Right atrium auricular region (tissue), 2 donors: ENCODE data around the gene TMEM128. TPM values are rescaled to one million over a fixed set of nuclear protein-coding genes. Genes with fewer than 3 reads are reported as not detected.
"Not testable (repeated sequence)": the region's sequence is repeated elsewhere in the genome, so short reads cannot be mapped to it uniquely, and the experiment has no call there.

Experiments used
- DNase-seq: peaks from one replicate; pipeline ENCODE4 v3.0.0-alpha.2; 2019; ENCODE audit warnings: low spot score
- H3K27ac ChIP-seq, 2 donors: fragments of 200-600 bp; sonication (generic); 1 replicate in 1 of 2; 2 replicates in 1 of 2; pipeline ENCODE4 v1.5.1; 2016 to 2019
- H3K27me3 ChIP-seq, 2 donors: fragments of 200-600 bp; sonication (generic); one replicate each; pipeline versions ENCODE4 v1.5.1 to v1.6.0; 2017 to 2019
- H3K36me3 ChIP-seq: fragments of 200-600 bp; sonication (generic); one replicate; pipeline ENCODE4 v1.5.1; 2016
- H3K4me1 ChIP-seq, 2 donors: fragments of 200-600 bp; sonication (generic); one replicate each; pipeline versions ENCODE4 v1.5.1 to v1.6.0; 2017 to 2019
- H3K4me3 ChIP-seq, 2 donors: fragments of 200-600 bp; sonication (generic); 1 replicate in 1 of 2; 2 replicates in 1 of 2; pipeline ENCODE4 v1.5.1; 2017 to 2019; ENCODE audit warnings: mild to moderate bottlenecking in 1 of 2, moderate library complexity in 1 of 2
- H3K9me3 ChIP-seq, 2 donors: fragments of 200-600 bp; sonication (generic); one replicate each; pipeline ENCODE4 v1.5.1; 2019
- total RNA-seq, 2 donors: library from RNA; depleted of rRNA; stranded (reverse); fragments of >200 nt; gene quantifications; one replicate each; pipeline ENCODE4 v1.1.0, GENCODE V29; 2016
- TF ChIP-seq, protein P1 (sequence below), 2 donors: fragments of 200-600 bp; sonication (generic); IDR thresholded peaks; one replicate each; pipeline ENCODE4 v1.5.1; 2019; ENCODE audit warnings: antibody characterized with exemption in 2 of 2

TMEM128 gene
- total RNA-seq, 2 donors from 2014 or later = 14.5 to 14.9 TPM

DNA sequence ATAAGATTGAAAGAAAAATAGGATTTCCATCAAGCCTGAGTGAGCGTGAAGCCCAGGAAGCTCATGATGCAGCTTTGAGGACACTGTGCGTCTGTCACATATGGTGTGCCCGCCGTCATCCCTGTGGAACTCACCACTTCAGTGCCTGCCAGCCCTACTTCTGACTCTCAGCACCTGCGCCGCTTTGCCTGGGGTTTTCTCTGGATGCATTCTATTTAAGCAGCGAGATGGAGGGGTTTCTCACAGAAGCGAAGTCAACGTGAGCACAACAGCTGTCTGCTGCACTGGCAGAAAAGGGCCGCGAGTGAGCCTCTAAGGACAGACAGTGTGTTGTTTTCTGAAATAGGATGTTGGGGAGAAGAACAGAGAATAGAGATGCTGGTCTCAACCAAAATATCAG, 6.2 kb upstream of the TMEM128 start:
- Histone ChIP-seq H3K36me3 (no peaks in the 10 kb centered on the region), H3K27me3 (no peaks in the 10 kb centered on the region), H3K4me3 (no peak overlapping the region), H3K4me1 (peaks cover 0 to under 1% of the 10 kb centered on the region in 2 donors), H3K9me3 (no peaks in the 10 kb centered on the region), H3K27ac (no peak overlapping the region)
- DNase-seq = no peak
- TF ChIP-seq, protein P1, sequence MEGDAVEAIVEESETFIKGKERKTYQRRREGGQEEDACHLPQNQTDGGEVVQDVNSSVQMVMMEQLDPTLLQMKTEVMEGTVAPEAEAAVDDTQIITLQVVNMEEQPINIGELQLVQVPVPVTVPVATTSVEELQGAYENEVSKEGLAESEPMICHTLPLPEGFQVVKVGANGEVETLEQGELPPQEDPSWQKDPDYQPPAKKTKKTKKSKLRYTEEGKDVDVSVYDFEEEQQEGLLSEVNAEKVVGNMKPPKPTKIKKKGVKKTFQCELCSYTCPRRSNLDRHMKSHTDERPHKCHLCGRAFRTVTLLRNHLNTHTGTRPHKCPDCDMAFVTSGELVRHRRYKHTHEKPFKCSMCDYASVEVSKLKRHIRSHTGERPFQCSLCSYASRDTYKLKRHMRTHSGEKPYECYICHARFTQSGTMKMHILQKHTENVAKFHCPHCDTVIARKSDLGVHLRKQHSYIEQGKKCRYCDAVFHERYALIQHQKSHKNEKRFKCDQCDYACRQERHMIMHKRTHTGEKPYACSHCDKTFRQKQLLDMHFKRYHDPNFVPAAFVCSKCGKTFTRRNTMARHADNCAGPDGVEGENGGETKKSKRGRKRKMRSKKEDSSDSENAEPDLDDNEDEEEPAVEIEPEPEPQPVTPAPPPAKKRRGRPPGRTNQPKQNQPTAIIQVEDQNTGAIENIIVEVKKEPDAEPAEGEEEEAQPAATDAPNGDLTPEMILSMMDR (IDR thresholded peaks at IDR 0.05) = no peak

DNA sequence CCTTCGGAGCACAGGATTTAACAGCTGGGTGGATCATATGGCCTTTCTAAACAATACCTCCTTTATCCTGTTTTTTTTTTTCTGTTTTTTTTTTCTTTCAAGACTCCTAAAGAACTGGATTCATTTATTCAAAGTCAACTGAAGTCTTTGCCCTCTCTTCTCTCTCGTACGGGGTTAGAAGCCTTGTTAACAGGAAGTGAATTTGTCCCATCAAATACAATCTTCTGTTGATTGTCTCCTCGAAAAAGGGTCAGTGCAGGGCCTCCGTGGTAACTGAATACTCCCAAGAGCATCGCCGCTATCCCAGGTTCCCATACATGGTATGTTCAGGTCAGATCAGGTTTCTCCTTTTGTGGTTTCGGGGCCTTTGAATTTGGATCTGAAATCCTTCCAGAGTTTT, 1.8 kb upstream of the TMEM128 start:
- H3K36me3 ChIP-seq = peaks cover 11% of the 10 kb centered on the region
- DNase-seq = no peak
- no peaks in the 10 kb centered on the region for H3K27me3 ChIP-seq
- TF ChIP-seq, protein P1 (IDR thresholded peaks at IDR 0.05) = no peak
- no peak overlapping the region for H3K4me3 ChIP-seq
- H3K9me3 ChIP-seq = no peaks in the 10 kb centered on the region
- no peak overlapping the region for H3K27ac ChIP-seq
- peaks cover 0 to 18% of the 10 kb centered on the region in 2 donors for H3K4me1 ChIP-seq

DNA sequence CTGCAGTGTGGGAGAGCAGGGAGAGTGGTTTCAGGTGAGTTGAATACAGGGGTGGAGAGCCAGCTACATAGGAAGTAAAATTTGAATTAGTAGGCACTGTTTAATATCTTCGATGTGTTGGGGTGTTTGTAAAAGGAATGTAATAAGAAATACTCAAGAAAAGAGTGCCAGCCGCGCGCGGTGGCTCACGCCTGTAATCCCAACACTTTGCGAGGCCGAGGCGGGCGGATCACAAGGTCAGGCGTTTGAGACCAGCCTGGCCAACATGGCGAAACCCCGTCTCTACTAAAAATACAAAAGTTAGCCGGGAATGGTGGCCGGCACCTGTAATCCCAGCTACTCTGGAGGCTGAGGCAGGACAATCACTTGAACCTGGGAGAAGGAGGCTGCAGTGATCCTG, 1.3 kb upstream of the TMEM128 start:
- peaks cover 15% of the 10 kb centered on the region for H3K36me3 ChIP-seq
- peak overlapping the region in 1 of 2 donors; percentile 81 for H3K4me3 ChIP-seq
- H3K27me3 ChIP-seq, H3K27ac ChIP-seq, DNase-seq, H3K9me3 ChIP-seq: not testable (repeated sequence)
- H3K4me1 ChIP-seq = peaks cover 0 to 18% of the 10 kb centered on the region in 2 donors

DNA sequence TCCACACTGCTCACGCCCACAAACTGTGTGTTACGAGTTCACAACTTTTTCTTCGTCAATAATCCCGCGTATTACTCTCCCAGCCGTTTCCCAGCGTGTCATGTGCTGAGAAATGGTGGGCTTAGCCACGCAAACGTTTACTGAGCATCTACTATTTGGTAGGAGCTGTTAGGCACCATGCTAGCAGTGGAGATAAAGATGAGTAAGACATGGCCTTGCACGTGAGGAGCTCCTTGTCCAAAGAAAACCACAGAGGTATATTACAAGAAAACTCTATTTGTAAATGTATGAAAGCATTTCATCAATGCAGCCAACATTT, 821 bp upstream of the TMEM128 start:
- Histone ChIP-seq H3K9me3 (no peaks in the 10 kb centered on the region), H3K4me3 (peak overlapping the region; percentile 81 to 93), H3K27ac (peak overlapping the region; percentile 91), H3K27me3 (no peaks in the 10 kb centered on the region), H3K4me1 (peaks cover 0 to 18% of the 10 kb centered on the region in 2 donors), H3K36me3 (peaks cover 20% of the 10 kb centered on the region)
- no peak for DNase-seq
- TF ChIP-seq, protein P1 (IDR thresholded peaks at IDR 0.05) = no peak

DNA sequence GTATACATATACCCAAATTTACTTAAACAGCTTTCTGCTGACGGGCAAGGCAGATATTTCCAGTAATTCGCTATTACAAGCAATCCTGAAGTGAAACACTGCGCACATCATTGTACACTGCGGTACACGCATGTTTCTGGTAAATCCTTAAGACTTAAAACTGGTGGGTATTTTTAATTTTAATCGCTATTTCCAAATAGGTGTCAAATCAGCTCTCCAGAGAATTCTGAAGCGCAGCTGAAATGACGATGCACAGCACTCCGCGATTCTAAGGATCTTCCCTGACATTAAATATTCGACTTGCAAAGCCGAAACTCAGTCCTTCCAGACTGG, 361 bp downstream of the TMEM128 start:
- DNase-seq = no peak
- no peaks in the 10 kb centered on the region for H3K27me3 ChIP-seq
- H3K4me1 ChIP-seq = peaks cover 0 to 18% of the 10 kb centered on the region in 2 donors
- H3K9me3 ChIP-seq = no peaks in the 10 kb centered on the region
- TF ChIP-seq, protein P1 (IDR thresholded peaks at IDR 0.05) = no peak
- H3K4me3 ChIP-seq = peak overlapping the region; percentile 81 to 93
- peaks cover 24% of the 10 kb centered on the region for H3K36me3 ChIP-seq
- peak overlapping the region; percentile 91 for H3K27ac ChIP-seq

DNA sequence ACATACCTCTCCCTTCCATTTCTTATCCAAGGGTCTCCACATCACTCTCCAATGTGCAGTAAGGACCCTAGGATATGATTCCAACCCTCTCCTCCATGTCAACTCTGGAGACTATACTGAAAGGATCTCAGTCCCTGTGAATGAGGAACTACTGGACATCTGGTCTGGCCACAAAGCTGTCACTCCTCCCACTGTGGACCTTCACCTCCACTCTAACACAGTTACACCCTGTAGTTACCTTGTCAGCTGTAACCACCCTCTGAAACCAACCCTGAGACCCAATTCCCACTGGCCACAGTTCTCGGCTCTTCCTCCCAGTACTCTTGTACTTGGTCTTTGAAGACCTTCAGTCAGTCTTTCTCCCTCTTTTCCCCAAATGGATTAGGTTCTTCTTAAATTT, 2.9 kb downstream of the TMEM128 start:
- H3K27ac ChIP-seq = no peak overlapping the region

DNA sequence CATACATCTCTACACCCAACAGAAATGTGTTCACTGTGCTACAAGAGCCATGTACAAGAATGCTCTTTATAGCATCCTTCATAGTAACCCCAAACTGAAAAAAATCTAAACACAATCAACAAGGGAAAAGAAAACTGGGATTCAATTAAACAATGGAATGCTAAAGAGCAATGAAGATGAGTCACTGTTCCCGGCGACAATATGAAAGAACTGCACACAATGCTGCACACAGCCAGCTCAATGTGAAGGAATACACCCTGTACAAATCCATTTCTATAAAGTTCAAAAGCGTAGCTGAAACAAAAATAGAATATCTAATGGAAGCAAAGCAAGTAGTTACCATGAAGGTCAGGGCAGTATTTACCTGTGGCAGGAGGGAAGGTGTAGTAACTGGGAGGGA, 8.5 kb downstream of the TMEM128 start:
- not testable (repeated sequence) for H3K4me3 ChIP-seq, H3K27me3 ChIP-seq, H3K27ac ChIP-seq, H3K4me1 ChIP-seq, H3K9me3 ChIP-seq, DNase-seq
- peaks cover 48% of the 10 kb centered on the region for H3K36me3 ChIP-seq

More for the DNA sequence above, 2.9 kb downstream of the TMEM128 start:
- TF ChIP-seq, protein P1 (IDR thresholded peaks at IDR 0.05) = no peak
- DNase-seq = no peak
- H3K4me1 ChIP-seq = peaks cover 0 to 18% of the 10 kb centered on the region in 2 donors
- H3K4me3 ChIP-seq = no peak overlapping the region
- peaks cover 33% of the 10 kb centered on the region for H3K36me3 ChIP-seq
- no peaks in the 10 kb centered on the region for H3K27me3 ChIP-seq
- no peaks in the 10 kb centered on the region for H3K9me3 ChIP-seq
